ENCODE measurements around the gene GADD45B.
"Not testable (repeated sequence)": the region's sequence is repeated elsewhere in the genome, so short reads cannot be mapped to it uniquely, and the experiment has no call there.

Gene GADD45B

GRCh38 chr19:2444251-2445002 lies 31.5 kb upstream of the GADD45B start:
- no peak for DNase-seq

GRCh38 chr19:2446381-2446780 lies 29.5 kb upstream of the GADD45B start:
- peak; percentile 55 for DNase-seq

- no peak for DNase-seq
Observed at GRCh38 chr19:2449019-2449418, 26.9 kb upstream of the GADD45B start.

GRCh38 chr19:2451138-2451537 lies 24.8 kb upstream of the GADD45B start:
- no peak for DNase-seq

GRCh38 chr19:2451741-2452140 lies 24.2 kb upstream of the GADD45B start:
- no peak for DNase-seq

GRCh38 chr19:2453431-2454025 lies 22.4 kb upstream of the GADD45B start:
- no peak for DNase-seq

- DNase-seq, result no peak
Observed at GRCh38 chr19:2454199-2454961, 21.5 kb upstream of the GADD45B start.

GRCh38 chr19:2454962-2455850 lies 20.7 kb upstream of the GADD45B start:
- DNase-seq, result no peak

GRCh38 chr19:2455851-2456570 lies 19.9 kb upstream of the GADD45B start:
- DNase-seq, result peak; percentile 64

GRCh38 chr19:2457394-2458037 lies 18.4 kb upstream of the GADD45B start:
- peak; percentile 16 for DNase-seq

GRCh38 chr19:2458054-2458453 lies 17.9 kb upstream of the GADD45B start:
- no peak for DNase-seq

GRCh38 chr19:2458776-2459175 lies 17.2 kb upstream of the GADD45B start:
- DNase-seq, result not testable (repeated sequence)

GRCh38 chr19:2460245-2460644 lies 15.7 kb upstream of the GADD45B start:
- DNase-seq, result no peak

GRCh38 chr19:2461751-2462634 lies 13.9 kb upstream of the GADD45B start:
- DNase-seq, result peak; percentile 77

- no peak for DNase-seq
Observed at GRCh38 chr19:2462635-2463421, 13.1 kb upstream of the GADD45B start.

GRCh38 chr19:2463694-2464093 lies 12.2 kb upstream of the GADD45B start:
- not testable (repeated sequence) for DNase-seq

GRCh38 chr19:2464389-2464788 lies 11.5 kb upstream of the GADD45B start:
- DNase-seq, result no peak

GRCh38 chr19:2468596-2468995 lies 7.3 kb upstream of the GADD45B start:
- no peak for DNase-seq

- no peak for DNase-seq
Observed at GRCh38 chr19:2469102-2469914, 6.6 kb upstream of the GADD45B start.

Data from hematopoietic multipotent progenitor cell treated with erythropoietin and hydrocortisone succinate and interleukin-3 and kit ligand, for 6 days (in vitro differentiated cells).